NB4 (cell line): ENCODE measurements around the gene PLXDC2.

ENCODE experiments used
- DNase-seq: peaks from one replicate; pipeline ENCODE4 v3.0.0; 2010; ENCODE audit warnings: low read depth
- H3K4me3 ChIP-seq: one replicate; pipeline ENCODE4 v1.5.1; 2011; ENCODE audit warnings: mild to moderate bottlenecking, low read depth, low read length, moderate library complexity
- CTCF ChIP-seq: IDR thresholded peaks from one replicate; pipeline ENCODE4 v1.5.1; 2012; ENCODE audit warnings: low read depth, low read length
- MAX ChIP-seq: IDR thresholded peaks from 2 replicates; pipeline ENCODE4 v1.6.1; 2011; ENCODE audit warnings: low read depth, low read length
- MYC ChIP-seq: IDR thresholded peaks from 2 replicates; pipeline ENCODE4 v1.6.1; 2011; ENCODE audit warnings: low read depth, low read length
- POLR2A ChIP-seq: IDR thresholded peaks from 2 replicates; pipeline ENCODE4 v1.6.1; 2011; ENCODE audit warnings: mild to moderate bottlenecking; ENCODE audit not compliant: insufficient read length; ENCODE audit errors: extremely low read depth

PLXDC2 gene

GRCh38 chr10:19971343-19972052, 155.3 kb downstream of the PLXDC2 start:
- TF ChIP-seq MAX = no peak
- TF ChIP-seq POLR2A = no peak
- TF ChIP-seq CTCF = no peak
- TF ChIP-seq MYC = no peak
- DNase-seq = no peak
- H3K4me3 ChIP-seq = no peak overlapping the region

- DNase-seq = no peak
- H3K4me3 ChIP-seq = no peak overlapping the region
- no peak for TF ChIP-seq MYC
- TF ChIP-seq MAX = no peak
Observed at GRCh38 chr10:19974138-19974537, 157.9 kb downstream of the PLXDC2 start.

GRCh38 chr10:19974554-19974953, 158.3 kb downstream of the PLXDC2 start:
- H3K4me3 ChIP-seq = no peak overlapping the region
- TF ChIP-seq POLR2A (no peak), MAX (no peak), MYC (no peak), CTCF (no peak)
- DNase-seq = no peak

GRCh38 chr10:19977097-19977521, 160.9 kb downstream of the PLXDC2 start:
- DNase-seq = no peak
- H3K4me3 ChIP-seq = no peak overlapping the region
- TF ChIP-seq POLR2A (no peak), CTCF (no peak), MYC (no peak), MAX (no peak)

- no peak for DNase-seq
- TF ChIP-seq MAX (no peak), CTCF (no peak), POLR2A (no peak), MYC (no peak)
- H3K4me3 ChIP-seq = no peak overlapping the region
Observed at GRCh38 chr10:19979628-19980027, 163.4 kb downstream of the PLXDC2 start.

- DNase-seq = peak; percentile 9
- no peak for TF ChIP-seq POLR2A
- TF ChIP-seq MYC = no peak
- no peak for TF ChIP-seq CTCF
- TF ChIP-seq MAX = no peak
- no peak overlapping the region for H3K4me3 ChIP-seq
Observed at GRCh38 chr10:19983880-19984565, 167.8 kb downstream of the PLXDC2 start.
